ENCODE measurements around the gene VWC2.

The VWC2 gene

GRCh38 chr7:49773218-49773935 lies at the start of gene VWC2:
TSS of gene VWC2 (plus strand) at chr7:49773638. CDS start at chr7:49775436, 1,798 bp downstream.
- no peak for DNase-seq (ENCODE audit: insufficient read length, low spot score)
- FAIRE-seq, result no peak

GRCh38 chr7:49724071-49724470 lies 49.4 kb upstream of the VWC2 start:
- FAIRE-seq (no peak), DNase-seq (ENCODE audit: insufficient read length, low spot score) (no peak)

- DNase-seq (ENCODE audit: insufficient read length, low spot score) (no peak), FAIRE-seq (no peak)
These were observed 41.6 kb upstream of the VWC2 start for GRCh38 chr7:49731836-49732235.

GRCh38 chr7:49762666-49763065 lies 10.8 kb upstream of the VWC2 start:
- no peak for DNase-seq (ENCODE audit: insufficient read length, low spot score)
- no peak for FAIRE-seq

GRCh38 chr7:49763791-49764190 lies 9.6 kb upstream of the VWC2 start:
- no peak for DNase-seq (ENCODE audit: insufficient read length, low spot score)
- no peak for FAIRE-seq

GRCh38 chr7:49766966-49767365 lies 6.5 kb upstream of the VWC2 start:
- DNase-seq (ENCODE audit: insufficient read length, low spot score) (no peak), FAIRE-seq (no peak)

GRCh38 chr7:49767719-49768118 lies 5.7 kb upstream of the VWC2 start:
- DNase-seq (ENCODE audit: insufficient read length, low spot score) (no peak), FAIRE-seq (no peak)

DNA sequence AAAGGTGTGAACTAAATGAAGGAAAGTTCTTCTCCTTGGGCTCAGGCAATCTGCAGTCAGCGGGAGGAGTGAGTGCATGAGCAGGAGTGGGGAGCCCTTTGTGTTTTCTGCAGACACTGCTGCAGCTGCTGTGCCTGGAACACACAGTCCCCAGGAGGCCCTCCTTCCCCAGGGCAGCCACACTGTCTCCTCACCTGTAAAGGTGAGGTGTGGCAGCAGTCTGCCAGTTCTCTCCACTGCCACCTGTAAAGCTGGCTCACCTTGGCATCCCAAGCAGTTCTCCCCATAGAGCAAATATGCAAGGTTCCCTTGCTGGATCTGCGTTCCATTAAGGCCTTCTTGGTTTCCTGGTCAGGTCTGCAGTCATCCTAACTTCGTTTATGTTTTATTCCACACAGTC lies 5.2 kb upstream of the VWC2 start:
- DNase-seq (ENCODE audit: insufficient read length, low spot score) (no peak), FAIRE-seq (no peak)

DNA sequence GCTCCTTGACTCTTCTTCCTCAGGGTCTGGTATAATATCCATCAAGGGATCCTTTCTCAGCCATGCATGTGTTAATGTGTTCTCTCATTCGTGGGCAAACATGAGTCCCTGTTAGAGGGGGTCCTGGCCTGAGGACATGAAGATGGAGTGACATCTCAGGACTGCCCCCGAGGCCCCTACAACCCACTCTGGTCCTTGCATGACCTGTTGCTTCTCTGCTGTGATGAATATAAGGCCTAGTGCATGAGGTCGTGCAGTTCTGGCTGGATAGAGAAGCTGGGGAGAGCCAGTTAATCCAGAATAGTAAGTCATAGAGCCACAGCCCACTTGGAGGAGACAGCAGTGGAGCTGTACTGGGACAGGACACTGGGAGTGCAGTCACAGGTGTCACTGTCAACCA lies 4.6 kb upstream of the VWC2 start:
- no peak for FAIRE-seq
- no peak for DNase-seq (ENCODE audit: insufficient read length, low spot score)

- DNase-seq (ENCODE audit: insufficient read length, low spot score) (no peak), FAIRE-seq (no peak)
These were observed 4.1 kb upstream of the VWC2 start for GRCh38 chr7:49769285-49769857.

DNA sequence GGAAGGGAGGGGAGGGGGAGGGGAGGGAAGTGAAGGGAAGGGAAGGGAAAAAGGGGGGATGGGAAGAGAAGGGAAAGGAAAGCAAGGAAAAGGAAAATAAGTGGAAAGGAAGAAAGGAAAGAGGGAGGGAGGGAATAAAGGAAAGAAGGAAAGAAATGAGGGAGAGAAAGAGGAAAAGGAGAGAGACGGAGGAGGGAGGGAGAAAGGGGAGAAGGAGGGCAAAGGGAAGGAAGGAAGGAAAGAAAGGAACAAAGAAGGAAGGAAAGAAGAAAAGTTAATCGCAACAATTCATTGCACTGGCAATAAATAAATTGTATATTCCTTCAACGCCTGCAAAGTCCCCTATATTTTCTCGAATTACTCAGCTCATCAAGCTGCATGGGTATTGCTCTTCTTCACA lies 2.6 kb upstream of the VWC2 start:
- no peak for FAIRE-seq
- no peak for DNase-seq (ENCODE audit: insufficient read length, low spot score)

- DNase-seq (ENCODE audit: insufficient read length, low spot score) (no peak), FAIRE-seq (no peak)
These were observed 1.8 kb upstream of the VWC2 start for GRCh38 chr7:49771427-49772176.

GRCh38 chr7:49772916-49773217 lies 571 bp upstream of the VWC2 start:
- no peak for FAIRE-seq
- DNase-seq (ENCODE audit: insufficient read length, low spot score), result no peak

GRCh38 chr7:49773936-49774458 lies 559 bp downstream of the VWC2 start:
- FAIRE-seq (no peak), DNase-seq (ENCODE audit: insufficient read length, low spot score) (no peak)

DNA sequence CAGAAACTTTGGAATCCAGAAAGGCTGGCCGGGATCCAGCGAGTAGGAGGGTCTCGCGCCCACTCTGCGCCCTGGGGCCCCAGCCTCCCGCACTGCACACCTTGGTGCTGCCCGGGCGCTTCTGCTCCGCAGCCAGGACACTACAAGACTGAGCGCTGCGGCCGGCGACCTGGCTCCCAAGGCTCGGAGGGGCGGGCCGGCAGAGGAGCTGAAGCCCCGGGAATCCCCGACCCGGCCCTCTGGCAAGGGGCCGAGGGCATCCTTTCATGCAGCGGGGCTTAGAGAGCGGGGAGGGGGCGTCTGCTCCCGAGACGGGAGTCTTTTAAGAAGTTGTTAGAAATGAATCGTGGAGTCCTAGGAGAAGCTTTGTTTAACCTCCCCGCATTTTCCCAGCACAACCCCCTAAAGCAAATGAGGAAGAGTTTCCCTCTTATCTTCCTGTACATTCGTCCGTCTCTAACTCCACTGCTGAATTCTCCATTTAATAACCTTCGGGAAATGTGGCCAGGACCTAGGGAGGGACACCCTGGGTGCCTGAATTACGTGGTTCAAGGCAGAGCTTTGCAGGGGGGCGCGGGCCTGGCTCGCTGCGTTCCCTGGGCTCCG lies 1.1 kb downstream of the VWC2 start:
- no peak for DNase-seq (ENCODE audit: insufficient read length, low spot score)
- no peak for FAIRE-seq

DNA sequence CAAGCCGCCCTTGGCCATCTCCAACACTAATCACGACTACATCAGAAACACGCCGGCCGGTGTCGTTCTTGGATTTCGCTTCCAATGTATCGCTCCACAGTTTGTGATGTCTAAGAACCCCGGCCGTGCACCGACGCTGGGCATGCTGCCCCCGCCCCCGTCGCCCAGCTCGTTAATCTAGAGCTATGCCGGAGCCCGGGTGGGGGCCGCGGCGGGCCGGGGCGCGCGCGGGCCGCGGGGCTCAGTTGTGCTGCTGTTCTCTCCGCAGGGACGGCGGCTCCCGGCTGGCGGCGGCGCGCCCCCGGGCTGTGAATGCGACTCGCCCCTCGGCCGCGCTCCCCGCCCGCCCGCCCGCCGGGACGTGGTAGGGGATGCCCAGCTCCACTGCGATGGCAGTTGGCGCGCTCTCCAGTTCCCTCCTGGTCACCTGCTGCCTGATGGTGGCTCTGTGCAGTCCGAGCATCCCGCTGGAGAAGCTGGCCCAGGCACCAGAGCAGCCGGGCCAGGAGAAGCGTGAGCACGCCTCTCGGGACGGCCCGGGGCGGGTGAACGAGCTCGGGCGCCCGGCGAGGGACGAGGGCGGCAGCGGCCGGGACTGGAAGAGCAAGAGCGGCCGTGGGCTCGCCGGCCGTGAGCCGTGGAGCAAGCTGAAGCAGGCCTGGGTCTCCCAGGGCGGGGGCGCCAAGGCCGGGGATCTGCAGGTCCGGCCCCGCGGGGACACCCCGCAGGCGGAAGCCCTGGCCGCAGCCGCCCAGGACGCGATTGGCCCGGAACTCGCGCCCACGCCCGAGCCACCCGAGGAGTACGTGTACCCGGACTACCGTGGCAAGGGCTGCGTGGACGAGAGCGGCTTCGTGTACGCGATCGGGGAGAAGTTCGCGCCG lies 1.9 kb downstream of the VWC2 start:
- DNase-seq (ENCODE audit: insufficient read length, low spot score) (no peak), FAIRE-seq (no peak)

GRCh38 chr7:49775949-49776443 lies 2.6 kb downstream of the VWC2 start:
- FAIRE-seq (no peak), DNase-seq (ENCODE audit: insufficient read length, low spot score) (no peak)

DNA sequence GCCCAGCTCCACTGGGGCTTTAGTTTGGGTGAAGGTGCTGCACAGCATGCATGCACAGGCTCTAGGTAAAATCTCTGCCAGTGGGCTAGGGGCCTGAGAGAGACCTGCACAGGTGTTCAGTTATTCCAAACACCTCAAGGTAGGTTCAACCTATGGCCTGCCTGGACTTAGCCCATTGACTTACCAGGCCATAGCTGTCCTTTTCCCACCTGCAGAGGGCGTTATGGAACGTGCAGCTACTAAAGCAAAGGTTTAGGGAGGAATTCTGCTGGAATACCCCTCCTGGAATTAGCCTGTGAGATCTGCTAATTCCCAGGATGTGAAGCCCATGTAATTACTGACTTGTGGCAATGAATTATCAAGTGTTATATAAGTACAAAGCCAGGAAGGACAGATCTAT lies 3.6 kb downstream of the VWC2 start:
- no peak for FAIRE-seq
- no peak for DNase-seq (ENCODE audit: insufficient read length, low spot score)

GRCh38 chr7:49778731-49779270 lies 5.4 kb downstream of the VWC2 start:
- no peak for FAIRE-seq
- DNase-seq (ENCODE audit: insufficient read length, low spot score), result no peak

DNA sequence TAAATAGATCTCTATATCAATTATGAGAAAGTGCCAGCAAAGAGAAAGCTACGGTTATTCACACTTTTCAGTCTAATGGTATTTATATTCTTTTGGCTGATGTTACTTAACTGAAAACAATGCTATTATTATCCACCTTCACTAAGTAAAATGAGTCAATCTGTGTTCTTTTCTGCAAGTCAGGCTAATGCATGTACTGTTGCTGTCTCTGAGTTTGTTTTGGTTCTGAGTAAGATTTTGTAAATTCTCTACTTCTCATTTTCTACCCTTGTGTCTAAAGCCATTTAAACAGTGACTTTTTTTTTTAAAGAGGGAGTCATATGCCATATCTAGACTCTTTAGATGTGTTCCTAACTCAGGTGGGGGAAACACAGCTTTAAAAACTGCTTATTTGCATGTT lies 7.5 kb downstream of the VWC2 start:
- FAIRE-seq (no peak), DNase-seq (ENCODE audit: insufficient read length, low spot score) (no peak)

Data from HTR-8/SVneo (cell line).